ENCODE data around the gene SEPTIN5.

The SEPTIN5 gene

DNA sequence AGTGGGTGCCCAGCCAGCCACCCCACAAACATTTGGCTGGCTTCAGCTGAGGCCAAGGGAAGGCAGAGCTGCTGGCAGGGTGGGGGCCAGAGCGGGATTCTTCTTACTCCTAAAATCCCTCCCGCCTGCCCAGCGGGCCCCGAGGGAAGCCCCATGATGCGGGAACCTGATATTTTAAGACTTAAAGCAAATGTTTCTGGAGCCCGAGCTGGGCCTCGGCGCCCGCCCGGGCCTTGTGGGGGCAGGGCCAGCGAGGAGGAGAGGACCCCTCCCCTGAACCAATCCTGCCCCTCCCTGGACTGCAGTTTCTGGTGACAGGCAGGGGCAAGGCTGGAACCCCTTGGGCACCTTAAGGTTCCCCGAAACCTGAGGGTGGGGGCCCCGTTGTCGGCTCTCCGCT, 26.3 kb downstream of the SEPTIN5 start:
- H3K4me1 ChIP-seq (ENCODE audit: control insufficient read depth in 1 of 2, insufficient read depth in 1 of 2, low read depth in 1 of 2, low read length in 1 of 2): no peaks in the 10 kb centered on the region
- no peak overlapping the region for H3K27ac ChIP-seq
- no peaks in the 10 kb centered on the region for H3K9me3 ChIP-seq
- no peaks in the 10 kb centered on the region for H3K36me3 ChIP-seq
- TF ChIP-seq, protein P1, sequence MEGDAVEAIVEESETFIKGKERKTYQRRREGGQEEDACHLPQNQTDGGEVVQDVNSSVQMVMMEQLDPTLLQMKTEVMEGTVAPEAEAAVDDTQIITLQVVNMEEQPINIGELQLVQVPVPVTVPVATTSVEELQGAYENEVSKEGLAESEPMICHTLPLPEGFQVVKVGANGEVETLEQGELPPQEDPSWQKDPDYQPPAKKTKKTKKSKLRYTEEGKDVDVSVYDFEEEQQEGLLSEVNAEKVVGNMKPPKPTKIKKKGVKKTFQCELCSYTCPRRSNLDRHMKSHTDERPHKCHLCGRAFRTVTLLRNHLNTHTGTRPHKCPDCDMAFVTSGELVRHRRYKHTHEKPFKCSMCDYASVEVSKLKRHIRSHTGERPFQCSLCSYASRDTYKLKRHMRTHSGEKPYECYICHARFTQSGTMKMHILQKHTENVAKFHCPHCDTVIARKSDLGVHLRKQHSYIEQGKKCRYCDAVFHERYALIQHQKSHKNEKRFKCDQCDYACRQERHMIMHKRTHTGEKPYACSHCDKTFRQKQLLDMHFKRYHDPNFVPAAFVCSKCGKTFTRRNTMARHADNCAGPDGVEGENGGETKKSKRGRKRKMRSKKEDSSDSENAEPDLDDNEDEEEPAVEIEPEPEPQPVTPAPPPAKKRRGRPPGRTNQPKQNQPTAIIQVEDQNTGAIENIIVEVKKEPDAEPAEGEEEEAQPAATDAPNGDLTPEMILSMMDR (IDR thresholded peaks at IDR 0.05): no peak
- no peak overlapping the region for H3K4me3 ChIP-seq (ENCODE audit: low read depth in 1 of 2, low read length in 1 of 2)
- H3K27me3 ChIP-seq: no peaks in the 10 kb centered on the region

DNA sequence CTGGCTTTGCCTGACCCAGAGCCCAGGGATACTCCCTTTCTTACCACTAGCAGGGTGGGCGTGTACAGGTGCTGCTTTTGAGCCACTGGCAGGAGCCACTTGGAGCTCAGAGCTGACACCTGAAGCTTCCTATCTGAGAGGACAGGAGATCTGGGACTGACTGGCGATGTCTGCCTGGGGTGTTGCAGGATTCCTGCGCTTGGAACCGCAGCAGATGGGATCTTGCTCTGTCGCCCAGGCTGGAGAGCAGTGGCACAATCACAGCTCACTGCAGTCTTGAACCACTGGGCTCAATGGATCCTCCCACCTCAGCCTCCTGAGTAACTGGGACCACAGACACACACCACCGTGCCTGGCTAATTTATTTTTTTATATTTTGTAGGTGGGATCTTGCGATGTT, 26.8 kb downstream of the SEPTIN5 start:
- no peak overlapping the region for H3K27ac ChIP-seq
- TF ChIP-seq, protein P1 (IDR thresholded peaks at IDR 0.05): no peak

GRCh38 chr22:19742160-19743066, 28.1 kb downstream of the SEPTIN5 start:
- TF ChIP-seq, protein P1 (IDR thresholded peaks at IDR 0.05): no peak
- H3K9me3 ChIP-seq: no peaks in the 10 kb centered on the region
- no peaks in the 10 kb centered on the region for H3K27me3 ChIP-seq
- no peaks in the 10 kb centered on the region for H3K36me3 ChIP-seq
- H3K4me3 ChIP-seq (ENCODE audit: low read depth in 1 of 2, low read length in 1 of 2): no peak overlapping the region
- H3K27ac ChIP-seq: no peak overlapping the region
- no peaks in the 10 kb centered on the region for H3K4me1 ChIP-seq (ENCODE audit: control insufficient read depth in 1 of 2, insufficient read depth in 1 of 2, low read depth in 1 of 2, low read length in 1 of 2)

More for the DNA sequence above, 26.8 kb downstream of the SEPTIN5 start:
- Histone ChIP-seq H3K9me3 (no peaks in the 10 kb centered on the region), H3K36me3 (no peaks in the 10 kb centered on the region), H3K4me3 (ENCODE audit: low read depth in 1 of 2, low read length in 1 of 2) (no peak overlapping the region), H3K4me1 (ENCODE audit: control insufficient read depth in 1 of 2, insufficient read depth in 1 of 2, low read depth in 1 of 2, low read length in 1 of 2) (no peaks in the 10 kb centered on the region), H3K27me3 (no peaks in the 10 kb centered on the region)

DNA sequence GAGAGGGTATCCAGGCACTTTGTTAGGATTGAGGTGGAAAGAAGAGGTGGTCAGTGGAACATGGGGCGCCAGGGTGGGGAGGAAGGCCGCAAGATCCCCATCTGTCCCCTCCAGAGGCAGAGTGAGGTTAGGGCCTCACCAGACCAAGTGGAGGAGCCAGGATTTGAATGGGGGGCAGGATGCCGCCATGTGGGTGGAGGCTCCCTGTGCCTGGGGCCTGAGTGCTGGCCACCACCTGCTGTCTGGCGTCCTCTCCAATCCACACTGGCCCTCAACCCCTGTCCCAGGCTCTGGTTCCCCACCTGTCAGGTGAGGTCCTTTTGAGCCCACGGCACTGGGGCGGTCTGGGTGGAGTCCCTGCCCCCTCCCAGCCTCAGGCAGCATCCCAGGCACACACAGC, 28.8 kb downstream of the SEPTIN5 start:
- Histone ChIP-seq H3K4me3 (ENCODE audit: low read depth in 1 of 2, low read length in 1 of 2) (no peak overlapping the region), H3K27me3 (peaks cover 5% of the 10 kb centered on the region), H3K9me3 (no peaks in the 10 kb centered on the region), H3K4me1 (ENCODE audit: control insufficient read depth in 1 of 2, insufficient read depth in 1 of 2, low read depth in 1 of 2, low read length in 1 of 2) (no peaks in the 10 kb centered on the region), H3K27ac (no peak overlapping the region), H3K36me3 (no peaks in the 10 kb centered on the region)
- TF ChIP-seq, protein P1 (IDR thresholded peaks at IDR 0.05): no peak

- no peaks in the 10 kb centered on the region for H3K9me3 ChIP-seq
- no peaks in the 10 kb centered on the region for H3K4me1 ChIP-seq (ENCODE audit: control insufficient read depth in 1 of 2, insufficient read depth in 1 of 2, low read depth in 1 of 2, low read length in 1 of 2)
- H3K36me3 ChIP-seq: no peaks in the 10 kb centered on the region
- H3K27me3 ChIP-seq: peaks cover 11% of the 10 kb centered on the region
- TF ChIP-seq, protein P1 (IDR thresholded peaks at IDR 0.05): no peak
- H3K27ac ChIP-seq: no peak overlapping the region
- H3K4me3 ChIP-seq (ENCODE audit: low read depth in 1 of 2, low read length in 1 of 2): no peak overlapping the region
Measured at GRCh38 chr22:19743651-19744050, 29.3 kb downstream of the SEPTIN5 start.

Data from neutrophil (primary cell).